GM12878 (cell line): ENCODE results near the gene ETV6. TPM values are rescaled to one million over a fixed set of nuclear protein-coding genes. Genes with fewer than 3 reads are reported as not detected.

ENCODE experiments used
- ATAC-seq: fragments of 200-7000 bp; cut with Tn5 transposase; 3 replicates; pipeline ENCODE4 v1.9.1; 2020; ENCODE audit warnings: mild to moderate bottlenecking, moderate library complexity
- BruUV-seq: library from RNA; stranded (reverse); fragments of 400-500 nt; replicated peaks from 2 replicates; lab custom pipeline; 2021; lab: Mats Ljungman, UMichigan
- CTCF ChIA-PET: fragments of 300-600 bp; sonication (Branson Sonifier 250); formaldehyde crosslinking; extraction: SDS; loops from one replicate; lab custom pipeline; 2021; ENCODE audit warnings: inconsistent platforms; lab: Yijun Ruan, JAX
- POLR2A ChIA-PET: fragments of 350-600 bp; formaldehyde crosslinking; extraction: SDS; loops from one replicate; lab custom pipeline; 2021; ENCODE audit warnings: inconsistent platforms; lab: Charles Lee
- RAD21 ChIA-PET: fragments of 300-600 bp; sonication (Branson Sonifier 250); formaldehyde crosslinking; loops from one replicate; lab custom pipeline; 2023; ENCODE audit warnings: antibody characterized with exemption; ENCODE audit not compliant: unreplicated experiment; lab: Charles Lee
- SMC1A ChIA-PET: fragments of 300-600 bp; sonication (Branson Sonifier 250); formaldehyde crosslinking; loops from one replicate; lab custom pipeline; 2023; ENCODE audit not compliant: unreplicated experiment, uncharacterized antibody; lab: Charles Lee
- DNase-seq: peaks from one replicate; pipeline ENCODE4 v3.0.0-alpha.2; 2011; ENCODE audit warnings: low read depth, low spot score
- FAIRE-seq: peaks from 3 replicates; lab custom pipeline; 2011; peaks lifted over from hg19 to GRCh38; lab: Jason Lieb, UNC
- H2AFZ ChIP-seq: 2 replicates; pipeline ENCODE4 v1.6.0; 2011; ENCODE audit warnings: low read depth, low read length, control low read depth; ENCODE audit not compliant: control insufficient read depth
- H3K27ac ChIP-seq: 2 replicates; pipeline ENCODE4 v1.5.1; 2011; ENCODE audit warnings: control low read depth; ENCODE audit not compliant: control insufficient read depth, insufficient read depth
- H3K27me3 ChIP-seq, 2 experiments: replicated peaks in 1 of 2; 2 replicates each; pipeline versions ENCODE4 v1.6.0 to v1.6.1; 2011; ENCODE audit warnings: low read length in 1 of 2; ENCODE audit not compliant: control insufficient read depth in 2 of 2, insufficient read depth in 2 of 2
- H3K36me3 ChIP-seq, 2 experiments: 2 replicates each; pipeline ENCODE4 v1.5.1; 2011; ENCODE audit warnings: low read length in 1 of 2; ENCODE audit not compliant: control insufficient read depth in 2 of 2, insufficient read depth in 2 of 2
- H3K4me1 ChIP-seq: 2 replicates; pipeline ENCODE4 v1.6.1; 2011; ENCODE audit warnings: mild to moderate bottlenecking, low read length, moderate library complexity, mixed read lengths; ENCODE audit not compliant: control insufficient read depth, insufficient read depth
- H3K4me2 ChIP-seq: 2 replicates; pipeline ENCODE4 v1.6.0; 2011; ENCODE audit warnings: control low read depth; ENCODE audit not compliant: control insufficient read depth, insufficient read depth
- H3K4me3 ChIP-seq: fragments of 200-600 bp; sonication (generic); 2 replicates; pipeline ENCODE4 v1.5.1; 2016
- H3K79me2 ChIP-seq: 2 replicates; pipeline ENCODE4 v1.6.0; 2011; ENCODE audit warnings: low read length; ENCODE audit not compliant: control insufficient read depth, insufficient read depth
- H3K9ac ChIP-seq: 2 replicates; pipeline ENCODE4 v1.8.0; 2011; ENCODE audit warnings: low read length, control low read depth, mixed read lengths; ENCODE audit not compliant: control insufficient read depth, insufficient read depth
- H3K9me3 ChIP-seq: replicated peaks from 3 replicates; pipeline ENCODE4 v1.5.1; 2011; ENCODE audit warnings: mild to moderate bottlenecking, low read length; ENCODE audit not compliant: control insufficient read depth, insufficient read depth
- H4K20me1 ChIP-seq: 2 replicates; pipeline ENCODE4 v1.6.0; 2011; ENCODE audit not compliant: control insufficient read depth, insufficient read depth
- ATF7 ChIP-seq: fragments of 450-650 bp; IDR thresholded peaks from 2 replicates; pipeline ENCODE4 v1.6.1; 2016; ENCODE audit warnings: low read depth, mild to moderate bottlenecking
- BACH1 ChIP-seq: fragments of 450-650 bp; IDR thresholded peaks from 2 replicates; pipeline ENCODE4 v1.6.1; 2017; ENCODE audit warnings: mild to moderate bottlenecking, borderline replicate concordance
- CHD4 ChIP-seq: fragments of 200-600 bp; sonication (generic); IDR thresholded peaks from 2 replicates; pipeline ENCODE4 v1.6.1; 2016; ENCODE audit warnings: mild to moderate bottlenecking
- E4F1 ChIP-seq: fragments of 450-650 bp; IDR thresholded peaks from 2 replicates; pipeline ENCODE4 v1.6.1; 2018; ENCODE audit warnings: borderline replicate concordance, mild to moderate bottlenecking; ENCODE audit not compliant: partially characterized antibody
- HDAC6 ChIP-seq: fragments of 200-600 bp; sonication (generic); IDR thresholded peaks from one replicate; pipeline ENCODE4 v1.8.0; 2017; ENCODE audit warnings: antibody characterized with exemption; ENCODE audit not compliant: unreplicated experiment
- MXI1 ChIP-seq: fragments of 150-350 bp; IDR thresholded peaks from 2 replicates; pipeline ENCODE4 v1.6.1; 2011; ENCODE audit warnings: low read depth, mild to moderate bottlenecking, inconsistent platforms, low read length, improper control_type of control experiment
- PRDM15 ChIP-seq: fragments of 450-650 bp; formaldehyde crosslinking; IDR thresholded peaks from 2 replicates; pipeline ENCODE4 v1.4.0; 2020; ENCODE audit warnings: mild to moderate bottlenecking, moderate library complexity
- RAD21 ChIP-seq: IDR thresholded peaks from 2 replicates; pipeline ENCODE4 v1.6.1; 2011; ENCODE audit warnings: mild to moderate bottlenecking, low read depth, low read length, moderate library complexity; ENCODE audit not compliant: insufficient read depth
- SMARCA5 ChIP-seq: fragments of 450-650 bp; IDR thresholded peaks from 2 replicates; pipeline ENCODE4 v1.6.1; 2017; ENCODE audit warnings: mild to moderate bottlenecking
- ZNF274 ChIP-seq: IDR thresholded peaks from one replicate; pipeline ENCODE4 v1.8.0; 2011; ENCODE audit not compliant: insufficient read length, insufficient read depth
- WGBS: methylation state at CpG from one replicate; pipeline ENCODE4 v1.1.6; 2016; ENCODE audit warnings: low lambda C conversion rate; ENCODE audit not compliant: insufficient replicate concordance, insufficient coverage; ENCODE audit errors: missing lambda C conversion rate; 5-methylcytosine and 5-hydroxymethylcytosine counted together
- in situ Hi-C: fragments of 300-500 bp; cut with MboI; formaldehyde crosslinking; loops from 9 replicates; pipeline ENCODE4 v1.14.3; 2018; ENCODE audit warnings: mixed read lengths
- intact Hi-C: fragments of 100-400 bp; cut with micrococcal nuclease; formaldehyde crosslinking; loops from one replicate; pipeline ENCODE4 v1.14.2; 2022; ENCODE audit not compliant: unreplicated experiment
- polyA plus RNA-seq, 11 experiments: library from polyadenylated mRNA; depleted of rRNA in 4 of 11; unstranded in 6 of 11; stranded (reverse) in 5 of 11; fragments of >200 nt; fragmentation: Nextera tagmentation in 4 of 11; fragmentation: Illumina TruSeq in 1 of 11; extraction: Ambion mirVana in 4 of 11; extraction: Trizol in 1 of 11; gene quantifications; 1 replicate in 1 of 11; 2 replicates in 10 of 11; pipeline versions ENCODE4 v1.2.1 to v1.2.3, GENCODE V29; 2011 to 2016; ENCODE audit warnings: inconsistent platforms in 2 of 11, missing spikeins in 2 of 11, low read depth in 1 of 11
- total RNA-seq, 4 experiments: library from RNA; depleted of rRNA in 3 of 4; stranded (reverse); fragments of >200 nt in 3 of 4; fragmentation: Illumina TruSeq in 1 of 4; extraction: Trizol in 1 of 4; gene quantifications; 2 replicates each; pipeline versions ENCODE4 v1.2.1 to v1.2.3, GENCODE V29; 2013 to 2021

ETV6 gene
- total and polyA plus RNA-seq, 10 of the 15 experiments (the other 5 are each of a cell fraction or from before 2014, with no cell fraction given): 6.6 to 74.8 (median 24.6) TPM

GRCh38 chr12:11795913-11796459, 146.5 kb downstream of the ETV6 start:
- intact Hi-C loops (no loop called here), in situ Hi-C loops (no loop called here)
- Histone ChIP-seq H3K4me2 (no peak overlapping the region), H3K4me3 (no peak overlapping the region), H2AFZ (no peak overlapping the region), H4K20me1 (no peaks in the 10 kb centered on the region), H3K4me1 (peaks cover 9% of the 10 kb centered on the region; the same call in 1 of the 2 replicates), H3K27me3 (no peaks in the 10 kb centered on the region), H3K36me3 (peaks cover 4 to 26% of the 10 kb centered on the region in 2 experiments), H3K27ac (no peak overlapping the region), H3K9me3 (peaks cover 3% of the 10 kb centered on the region; the same call in 1 of the 3 replicates), H3K79me2 (peaks cover 43% of the 10 kb centered on the region), H3K9ac (no peak overlapping the region)
- RAD21 ChIA-PET: interaction anchor here (0.8 to 1.2 kb wide), 3 partner anchors 14 to 37 kb away, joined by 3 to 4 read pairs (median 3); no protein-coding TSS in a partner anchor
- TF ChIP-seq HDAC6 (no peak), PRDM15 (CRISPR knock-in tag) (no peak), ZNF274 (no peak), BACH1 (no peak), CHD4 (no peak), E4F1 (no peak), SMARCA5 (no peak), MXI1 (no peak), RAD21 (no peak), ATF7 (no peak)
- FAIRE-seq (no peak), ATAC-seq (no peak), DNase-seq (no peak)
- CTCF ChIA-PET: interaction anchor here (0.9 to 1.6 kb wide), 7 partner anchors 11 to 238 kb away, joined by 3 to 6 read pairs (median 3); no protein-coding TSS in a partner anchor
- POLR2A ChIA-PET: interaction anchor here (0.5 to 2.1 kb wide), 4 partner anchors 9 to 53 kb away, joined by 3 to 6 read pairs (median 4); no protein-coding TSS in a partner anchor
- BruUV-seq: no TSS peak
- SMC1A ChIA-PET: interaction anchor here (0.8 to 14.2 kb wide), 10 partner anchors 9 to 237 kb away, joined by 3 to 117 read pairs (median 4); no protein-coding TSS in a partner anchor
- 67% methylated on average over 6 of the region's 6 CpGs for WGBS
